ENCODE measurements around the gene KITLG. TPM values are rescaled to one million over a fixed set of nuclear protein-coding genes. Genes with fewer than 3 reads are reported as not detected.

KITLG gene
- total and polyA plus RNA-seq, 3 donors from 2014 or later, result 12.2 to 25.0 (median 21.8) TPM

DNA sequence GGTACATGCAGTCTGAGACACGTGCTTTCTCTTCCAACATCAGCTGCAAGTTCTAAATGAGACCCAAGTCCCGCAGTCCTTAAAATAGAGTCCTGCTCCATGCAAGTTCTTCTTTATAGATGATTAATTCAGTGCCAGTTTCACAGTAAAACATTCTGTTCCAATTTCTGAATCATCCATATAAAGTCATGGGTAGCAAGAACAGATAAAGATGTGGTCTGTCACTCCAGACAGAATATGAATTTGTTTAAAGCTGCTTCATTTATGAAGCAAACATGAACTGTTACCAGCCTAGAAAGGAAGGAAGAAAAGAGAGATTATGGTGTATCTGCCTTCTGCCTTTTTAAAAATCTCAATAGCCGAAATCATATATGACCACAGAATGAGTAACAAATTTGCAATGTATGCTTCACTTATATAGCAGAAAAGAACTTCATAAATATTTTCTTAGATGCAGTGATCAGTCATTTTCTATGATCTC lies 83.3 kb downstream of the KITLG start:
- Histone ChIP-seq H3K4me1 (no peaks in the 10 kb centered on the region), H3K27me3 (no peaks in the 10 kb centered on the region), H3K27ac (no peak overlapping the region), H3K36me3 (ENCODE audit: low read depth, missing control alignments) (no peaks in the 10 kb centered on the region), H3K9me3 (no peaks in the 10 kb centered on the region), H3K4me3 (no peak overlapping the region)
- intact Hi-C loops (cut with DNase I; ENCODE audit: low total_unique reads), result no loop called here
- DNase-seq, result no peak
- no peak for TF ChIP-seq POLR2A (IDR thresholded peaks at IDR 0.05)
- TF ChIP-seq, protein P1, sequence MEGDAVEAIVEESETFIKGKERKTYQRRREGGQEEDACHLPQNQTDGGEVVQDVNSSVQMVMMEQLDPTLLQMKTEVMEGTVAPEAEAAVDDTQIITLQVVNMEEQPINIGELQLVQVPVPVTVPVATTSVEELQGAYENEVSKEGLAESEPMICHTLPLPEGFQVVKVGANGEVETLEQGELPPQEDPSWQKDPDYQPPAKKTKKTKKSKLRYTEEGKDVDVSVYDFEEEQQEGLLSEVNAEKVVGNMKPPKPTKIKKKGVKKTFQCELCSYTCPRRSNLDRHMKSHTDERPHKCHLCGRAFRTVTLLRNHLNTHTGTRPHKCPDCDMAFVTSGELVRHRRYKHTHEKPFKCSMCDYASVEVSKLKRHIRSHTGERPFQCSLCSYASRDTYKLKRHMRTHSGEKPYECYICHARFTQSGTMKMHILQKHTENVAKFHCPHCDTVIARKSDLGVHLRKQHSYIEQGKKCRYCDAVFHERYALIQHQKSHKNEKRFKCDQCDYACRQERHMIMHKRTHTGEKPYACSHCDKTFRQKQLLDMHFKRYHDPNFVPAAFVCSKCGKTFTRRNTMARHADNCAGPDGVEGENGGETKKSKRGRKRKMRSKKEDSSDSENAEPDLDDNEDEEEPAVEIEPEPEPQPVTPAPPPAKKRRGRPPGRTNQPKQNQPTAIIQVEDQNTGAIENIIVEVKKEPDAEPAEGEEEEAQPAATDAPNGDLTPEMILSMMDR (IDR thresholded peaks at IDR 0.05), result no peak
- 88 to 94% methylated on average over 3 of the region's 3 CpGs for WGBS, 2 donors

DNA sequence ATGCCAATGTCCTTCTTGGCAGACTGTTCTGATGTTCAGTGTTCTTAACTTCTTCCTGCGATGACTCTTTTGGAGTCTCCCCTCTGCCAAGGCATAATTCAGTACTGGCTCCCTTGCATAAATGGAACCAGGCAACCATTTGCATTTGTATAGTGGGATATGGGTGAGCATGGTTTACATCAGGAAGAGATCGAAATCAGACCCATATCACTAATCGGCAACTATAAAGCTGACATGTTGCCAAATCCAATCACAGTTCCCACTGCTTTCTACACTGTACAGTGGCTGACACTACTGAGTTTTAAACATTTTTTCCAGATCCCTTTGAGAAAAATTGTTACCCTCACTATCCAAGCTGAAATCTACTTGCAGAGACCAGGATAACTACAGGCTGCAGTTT lies 83.8 kb downstream of the KITLG start:
- no peaks in the 10 kb centered on the region for H3K4me1 ChIP-seq
- no peak overlapping the region for H3K4me3 ChIP-seq
- no peak overlapping the region for H3K27ac ChIP-seq
- H3K36me3 ChIP-seq (ENCODE audit: low read depth, missing control alignments), result no peaks in the 10 kb centered on the region
- intact Hi-C loops (cut with DNase I; ENCODE audit: low total_unique reads), result no loop called here
- H3K9me3 ChIP-seq, result no peaks in the 10 kb centered on the region
- no peaks in the 10 kb centered on the region for H3K27me3 ChIP-seq
- DNase-seq, result no peak
- TF ChIP-seq, protein P1 (IDR thresholded peaks at IDR 0.05), result no peak
- TF ChIP-seq POLR2A (IDR thresholded peaks at IDR 0.05), result no peak
- WGBS, 2 donors, result 91 to 93% methylated on average over 3 of the region's 3 CpGs

DNA sequence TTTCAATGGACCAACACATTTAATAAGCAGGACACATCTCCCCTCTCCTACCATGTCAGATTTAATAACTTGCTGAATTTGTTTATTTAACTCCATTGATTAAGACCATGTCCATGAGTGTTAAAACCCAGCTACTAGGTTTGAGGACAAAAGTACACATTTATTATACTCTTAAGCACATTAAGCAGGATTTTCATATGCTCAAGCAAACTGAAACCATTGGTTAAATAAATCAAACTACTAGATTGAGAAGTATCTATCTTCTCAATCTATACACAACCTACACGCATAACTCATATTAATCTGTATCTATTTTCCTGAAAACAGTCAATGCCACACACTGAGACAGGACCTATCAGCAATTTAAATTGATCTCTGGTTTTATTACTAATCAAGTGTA lies 85.2 kb downstream of the KITLG start:
- Histone ChIP-seq H3K4me3 (no peak overlapping the region), H3K9me3 (no peaks in the 10 kb centered on the region), H3K27me3 (no peaks in the 10 kb centered on the region), H3K36me3 (ENCODE audit: low read depth, missing control alignments) (no peaks in the 10 kb centered on the region), H3K4me1 (no peaks in the 10 kb centered on the region), H3K27ac (no peak overlapping the region)
- intact Hi-C loops (cut with DNase I; ENCODE audit: low total_unique reads), result no loop called here
- WGBS, 2 donors, result 95 to 97% methylated on average over 1 of the region's 1 CpG
- TF ChIP-seq POLR2A (IDR thresholded peaks at IDR 0.05), result no peak
- TF ChIP-seq, protein P1 (IDR thresholded peaks at IDR 0.05), result no peak
- no peak for DNase-seq

DNA sequence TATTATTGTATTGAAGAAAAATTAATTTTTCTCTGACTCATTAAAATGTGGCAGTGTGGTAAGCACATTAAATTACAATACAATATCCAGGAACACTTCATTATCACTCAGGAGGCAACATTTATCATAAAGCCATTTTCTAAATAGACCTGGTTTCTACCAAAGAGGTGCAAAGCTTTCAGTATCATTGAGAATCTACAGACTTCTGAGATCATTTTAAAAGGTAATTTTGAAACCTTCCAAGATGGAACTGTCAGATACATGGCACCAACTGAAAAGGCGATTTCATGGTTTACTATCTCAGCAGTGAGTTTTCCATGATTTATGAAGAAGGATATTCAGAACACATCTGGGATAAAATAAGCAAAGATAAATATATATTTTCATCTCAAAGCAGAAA lies 85.8 kb downstream of the KITLG start:
- Histone ChIP-seq H3K27me3 (no peaks in the 10 kb centered on the region), H3K4me3 (no peak overlapping the region), H3K36me3 (ENCODE audit: low read depth, missing control alignments) (no peaks in the 10 kb centered on the region), H3K9me3 (no peaks in the 10 kb centered on the region), H3K4me1 (no peaks in the 10 kb centered on the region), H3K27ac (no peak overlapping the region)
- intact Hi-C loops (cut with DNase I; ENCODE audit: low total_unique reads), result no loop called here
- no peak for DNase-seq
- 92 to 96% methylated on average over 1 of the region's 1 CpG for WGBS, 2 donors
- TF ChIP-seq POLR2A (IDR thresholded peaks at IDR 0.05), result no peak
- TF ChIP-seq, protein P1 (IDR thresholded peaks at IDR 0.05), result no peak

DNA sequence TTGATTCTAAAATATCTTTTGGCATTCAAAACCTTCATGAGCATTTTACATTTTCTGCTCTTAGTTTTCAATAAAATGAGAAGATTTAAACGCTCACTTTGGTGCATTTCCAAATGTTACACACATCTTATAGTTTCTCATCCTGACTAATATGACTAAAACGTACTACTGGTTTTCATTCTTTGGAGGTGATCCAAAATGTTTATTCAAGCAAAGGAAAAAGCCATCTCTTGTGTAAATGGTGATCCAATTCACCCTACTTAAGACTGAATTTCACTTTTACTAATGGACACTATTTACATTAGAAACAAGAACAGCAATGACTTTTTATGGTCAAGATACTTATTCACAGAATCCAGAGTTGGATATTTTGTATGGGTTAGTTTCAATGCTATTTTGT lies 86.6 kb downstream of the KITLG start:
- Histone ChIP-seq H3K36me3 (ENCODE audit: low read depth, missing control alignments) (no peaks in the 10 kb centered on the region), H3K9me3 (no peaks in the 10 kb centered on the region), H3K27me3 (no peaks in the 10 kb centered on the region), H3K4me3 (no peak overlapping the region), H3K4me1 (no peaks in the 10 kb centered on the region), H3K27ac (no peak overlapping the region)
- no peak for DNase-seq
- 68 to 73% methylated on average over 2 of the region's 2 CpGs for WGBS, 2 donors
- TF ChIP-seq POLR2A (IDR thresholded peaks at IDR 0.05), result no peak
- TF ChIP-seq, protein P1 (IDR thresholded peaks at IDR 0.05), result no peak
- intact Hi-C loops (cut with DNase I; ENCODE audit: low total_unique reads), result no loop called here

Measured in testis (tissue), 3 donors.